Measurements from ENCODE around the gene SLC24A5. TPM values are rescaled to one million over a fixed set of nuclear protein-coding genes. Genes with fewer than 3 reads are reported as not detected.

Gene SLC24A5
- total RNA-seq, 1 donor from 2014 or later: not detected

- intact Hi-C loops (cut with DNase I): no loop called here
- no peak for DNase-seq (ENCODE audit: low spot score)
These were observed 11.6 kb upstream of the SLC24A5 start for GRCh38 chr15:48109212-48109611.

GRCh38 chr15:48109856-48110531 is 10.8 kb upstream of the SLC24A5 start:
- intact Hi-C loops (cut with DNase I): loop anchor here (5.0 to 10.0 kb wide), 2 partner anchors 142 to 175 kb away; no protein-coding TSS in a partner anchor
- no peak for DNase-seq (ENCODE audit: low spot score)

- no peak for DNase-seq (ENCODE audit: low spot score)
- intact Hi-C loops (cut with DNase I): loop anchor here (5.0 to 10.0 kb wide), 2 partner anchors 140 to 173 kb away; no protein-coding TSS in a partner anchor
These were observed 8.5 kb upstream of the SLC24A5 start for GRCh38 chr15:48112242-48112641.

GRCh38 chr15:48119277-48119676 is 1.5 kb upstream of the SLC24A5 start:
- intact Hi-C loops (cut with DNase I): loop anchor here (10.0 kb wide), 1 partner anchor 166 kb away; no protein-coding TSS in a partner anchor
- DNase-seq (ENCODE audit: low spot score): no peak

GRCh38 chr15:48121849-48122248 is 1.1 kb downstream of the SLC24A5 start:
- intact Hi-C loops (cut with DNase I): no loop called here
- no peak for DNase-seq (ENCODE audit: low spot score)

- DNase-seq (ENCODE audit: low spot score): no peak
- intact Hi-C loops (cut with DNase I): no loop called here
These were observed 6.0 kb downstream of the SLC24A5 start for GRCh38 chr15:48126667-48127355.

- intact Hi-C loops (cut with DNase I): no loop called here
- no peak for DNase-seq (ENCODE audit: low spot score)
These were observed 10.5 kb downstream of the SLC24A5 start for GRCh38 chr15:48131324-48131723.

- intact Hi-C loops (cut with DNase I): no loop called here
- no peak for DNase-seq (ENCODE audit: low spot score)
These were observed 12.1 kb downstream of the SLC24A5 start for GRCh38 chr15:48132874-48133273.

- no peak for DNase-seq (ENCODE audit: low spot score)
- intact Hi-C loops (cut with DNase I): no loop called here
These were observed 23.1 kb downstream of the SLC24A5 start for GRCh38 chr15:48143856-48144255.

GRCh38 chr15:48144889-48145288 is 24.1 kb downstream of the SLC24A5 start:
- DNase-seq (ENCODE audit: low spot score): no peak
- intact Hi-C loops (cut with DNase I): no loop called here

- no peak for DNase-seq (ENCODE audit: low spot score)
- intact Hi-C loops (cut with DNase I): no loop called here
These were observed 25.1 kb downstream of the SLC24A5 start for GRCh38 chr15:48145923-48146322.

GRCh38 chr15:48147358-48147757 is 26.6 kb downstream of the SLC24A5 start:
- no peak for DNase-seq (ENCODE audit: low spot score)
- intact Hi-C loops (cut with DNase I): no loop called here

GRCh38 chr15:48149858-48150257 is 29.1 kb downstream of the SLC24A5 start:
- intact Hi-C loops (cut with DNase I): no loop called here
- DNase-seq (ENCODE audit: low spot score): no peak

GRCh38 chr15:48153526-48153925 is 32.7 kb downstream of the SLC24A5 start:
- DNase-seq (ENCODE audit: low spot score): no peak
- intact Hi-C loops (cut with DNase I): no loop called here

- intact Hi-C loops (cut with DNase I): no loop called here
- DNase-seq (ENCODE audit: low spot score): no peak
These were observed 47.8 kb downstream of the SLC24A5 start for GRCh38 chr15:48168616-48169015.

GRCh38 chr15:48170981-48171380 is 50.2 kb downstream of the SLC24A5 start:
- intact Hi-C loops (cut with DNase I): loop anchor here (10.0 kb wide), 1 partner anchor 114 kb away; no protein-coding TSS in a partner anchor
- DNase-seq (ENCODE audit: low spot score): no peak

GRCh38 chr15:48175126-48175525 is 54.3 kb downstream of the SLC24A5 start:
- DNase-seq (ENCODE audit: low spot score): no peak
- intact Hi-C loops (cut with DNase I): loop anchor here (10.0 kb wide), 1 partner anchor 110 kb away; no protein-coding TSS in a partner anchor

GRCh38 chr15:48176112-48176511 is 55.3 kb downstream of the SLC24A5 start:
- intact Hi-C loops (cut with DNase I): loop anchor here (10.0 kb wide), 1 partner anchor 109 kb away; no protein-coding TSS in a partner anchor
- DNase-seq (ENCODE audit: low spot score): no peak

- DNase-seq (ENCODE audit: low spot score): no peak
- intact Hi-C loops (cut with DNase I): loop anchor here (10.0 kb wide), 1 partner anchor 108 kb away; no protein-coding TSS in a partner anchor
These were observed 56.2 kb downstream of the SLC24A5 start for GRCh38 chr15:48176957-48177356.

- intact Hi-C loops (cut with DNase I): loop anchor here (10.0 kb wide), 1 partner anchor 107 kb away; no protein-coding TSS in a partner anchor
- DNase-seq (ENCODE audit: low spot score): no peak
These were observed 56.6 kb downstream of the SLC24A5 start for GRCh38 chr15:48177383-48177765.

Measured in cardiac septum (tissue), 1 donor.